Stimulated activated CD8-positive, alpha-beta memory T cell treated with anti-CD3 and anti-CD28 coated beads, Interleukin-7, amount 100 ng/mL, for 4 hours (primary cell): ENCODE data around the gene MAML2.

Source experiments
- DNase-seq, 2 donors: peaks; one replicate each; pipeline ENCODE4 v3.0.0-alpha.2; 2020; ENCODE audit warnings: low read depth in 2 of 2

The MAML2 gene

DNA sequence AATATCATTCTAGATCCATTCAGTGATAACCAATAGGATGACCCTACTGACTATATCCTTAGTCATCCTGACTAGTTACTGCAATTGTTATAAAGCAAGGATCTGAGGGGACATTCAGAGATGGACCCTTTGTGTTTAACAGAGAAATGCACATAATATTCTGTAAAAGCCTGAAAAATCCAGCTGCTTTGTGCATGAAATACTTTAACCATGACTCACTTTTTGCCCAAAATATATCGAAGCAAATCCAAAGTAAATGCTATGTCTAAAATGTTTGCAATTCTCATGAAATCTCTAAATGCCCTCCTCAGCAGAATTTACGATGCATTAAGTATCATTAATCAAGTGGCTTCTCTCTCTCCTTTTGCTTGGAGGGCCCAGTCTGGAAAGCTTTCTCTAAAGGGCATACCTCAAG is 240.3 kb downstream of the MAML2 start:
- no peak for DNase-seq

DNA sequence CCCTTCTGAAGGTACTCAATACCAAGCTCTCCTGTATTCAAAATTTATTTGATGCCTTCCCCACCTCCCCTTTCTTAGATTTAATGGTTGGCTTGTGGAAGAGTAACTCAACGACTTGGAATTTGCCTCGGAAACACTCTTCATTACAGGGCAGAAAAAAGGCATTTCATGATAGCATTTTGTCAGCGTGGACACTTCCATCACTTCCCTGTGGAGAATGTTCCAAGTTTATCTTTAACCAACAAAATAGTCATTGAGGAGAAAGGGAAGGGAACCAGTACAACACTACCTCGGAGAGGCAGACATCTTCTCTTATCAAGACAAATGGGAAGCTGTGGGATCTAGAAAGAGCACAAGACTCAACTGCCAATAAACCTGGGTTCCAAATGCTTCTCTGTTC is 241.8 kb downstream of the MAML2 start:
- DNase-seq: no peak

- no peak for DNase-seq
Measured at GRCh38 chr11:96098511-96099241, 244.3 kb downstream of the MAML2 start.

- no peak for DNase-seq
Measured at GRCh38 chr11:96097844-96098421, 245.1 kb downstream of the MAML2 start.

DNA sequence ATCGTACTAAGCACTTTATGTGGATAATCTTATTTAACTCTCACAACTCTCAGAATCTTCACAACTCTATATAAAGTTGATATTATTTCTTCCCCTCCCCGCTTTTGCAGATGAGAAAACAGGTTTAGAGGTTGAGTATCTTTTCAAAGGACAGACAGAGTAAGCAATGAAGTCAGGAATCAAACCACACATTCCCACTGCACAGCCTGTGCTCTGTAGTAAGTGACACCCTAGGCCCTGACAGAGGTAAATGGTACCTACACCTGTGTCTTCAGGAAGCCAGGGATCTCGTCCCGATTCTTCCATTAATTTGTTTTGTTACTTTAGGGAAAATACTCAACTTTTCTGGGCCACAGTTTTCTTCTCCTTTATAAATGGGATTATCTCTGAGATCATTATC is 246.6 kb downstream of the MAML2 start:
- no peak for DNase-seq

- DNase-seq: no peak
Measured at GRCh38 chr11:96095884-96096303, 247.1 kb downstream of the MAML2 start.

DNA sequence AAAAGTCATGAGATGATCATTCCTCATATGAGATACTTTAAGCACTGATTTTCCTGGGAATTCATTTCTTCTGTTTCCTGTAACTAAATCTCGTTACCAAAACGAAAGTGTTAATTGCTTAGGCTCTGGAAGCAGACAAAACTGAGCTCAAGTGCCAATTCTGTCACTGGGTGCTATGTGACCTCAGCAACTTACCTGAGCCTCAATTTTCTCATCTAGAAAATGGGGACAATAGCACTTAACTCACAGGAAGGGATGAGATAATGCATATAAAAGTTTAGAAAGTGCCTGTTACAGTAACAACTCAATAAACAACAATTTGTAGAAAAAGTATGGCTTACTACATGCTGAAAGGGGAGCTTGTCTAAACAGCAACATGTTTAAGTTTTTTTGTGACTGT is 248.8 kb downstream of the MAML2 start:
- DNase-seq: no peak

GRCh38 chr11:96092511-96092910 is 250.5 kb downstream of the MAML2 start:
- DNase-seq: no peak

DNA sequence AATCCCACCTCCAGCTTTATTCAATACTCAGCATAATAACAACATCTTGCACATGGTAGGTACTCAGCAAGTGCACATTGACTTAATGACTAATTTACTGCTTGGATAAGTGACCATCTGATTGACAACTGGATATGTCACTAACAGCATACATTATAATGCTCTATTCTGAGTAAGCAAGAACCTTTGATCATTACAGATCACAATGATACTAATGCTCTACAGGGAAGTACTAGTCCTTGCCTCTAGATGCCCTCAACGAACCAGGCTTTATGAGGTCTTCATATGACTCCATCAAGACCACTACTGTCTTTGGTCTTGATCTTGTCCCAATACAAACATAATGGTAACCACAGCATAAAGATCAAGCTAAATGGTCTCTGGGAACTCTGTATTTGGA is 251.5 kb downstream of the MAML2 start:
- no peak for DNase-seq

DNA sequence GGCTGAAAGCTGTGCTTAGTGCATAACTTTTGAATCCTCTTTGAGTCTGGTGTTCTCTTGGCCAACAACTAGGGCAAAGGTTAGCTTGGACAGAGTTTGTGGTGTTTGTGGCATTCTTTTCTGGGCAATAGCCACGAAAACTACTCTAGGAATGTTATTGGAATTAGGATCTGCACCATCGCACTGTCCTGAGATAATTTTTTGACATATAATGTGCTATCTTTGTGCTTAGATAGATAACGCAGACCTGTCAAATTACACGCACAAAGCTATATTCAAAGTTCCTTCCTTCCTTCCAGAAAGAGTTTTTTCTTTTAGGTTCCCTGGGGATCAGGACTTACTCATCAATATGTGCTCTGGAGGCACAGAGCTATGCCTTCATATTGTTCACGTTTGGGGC is 252.3 kb downstream of the MAML2 start:
- no peak for DNase-seq

DNA sequence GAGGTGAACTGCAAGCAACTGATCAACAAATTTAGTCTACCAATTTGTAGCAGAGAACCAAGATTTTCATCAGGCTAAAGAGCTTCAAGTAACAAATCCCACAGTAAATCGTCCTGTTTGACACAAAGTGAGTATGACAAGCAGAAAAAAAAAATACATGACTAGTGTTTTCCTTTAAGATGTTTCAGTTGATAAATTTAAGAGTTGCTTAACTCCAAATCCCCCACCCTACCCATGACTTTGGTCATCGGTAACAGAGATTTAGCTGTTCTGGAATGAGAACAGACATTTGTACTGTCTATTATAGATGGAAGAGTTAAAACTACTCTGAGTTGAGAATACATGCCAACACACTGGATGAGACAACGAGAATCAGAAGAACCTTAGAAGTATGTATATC is 254.1 kb downstream of the MAML2 start:
- no peak for DNase-seq

DNA sequence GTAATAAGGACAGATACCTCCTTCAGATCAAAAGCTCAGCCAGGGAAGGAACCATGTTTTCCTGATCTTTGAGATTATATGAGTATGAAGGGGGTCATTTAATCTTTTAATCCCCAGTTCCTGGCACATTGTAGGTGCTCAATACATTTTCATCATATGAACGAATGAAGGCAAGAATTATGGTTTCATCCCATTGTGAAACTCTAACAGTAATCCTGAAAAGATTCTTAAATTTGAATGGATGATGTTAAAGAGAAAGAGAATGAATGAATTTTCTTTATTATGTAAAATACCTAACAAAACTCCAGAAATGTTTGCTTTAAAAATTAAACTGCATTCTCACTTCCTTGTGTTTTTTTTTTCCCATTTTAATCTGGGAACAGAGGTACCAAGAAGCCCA is 256.9 kb downstream of the MAML2 start:
- DNase-seq: no peak

- DNase-seq: no peak
Measured at GRCh38 chr11:96085319-96085930, 257.6 kb downstream of the MAML2 start.

DNA sequence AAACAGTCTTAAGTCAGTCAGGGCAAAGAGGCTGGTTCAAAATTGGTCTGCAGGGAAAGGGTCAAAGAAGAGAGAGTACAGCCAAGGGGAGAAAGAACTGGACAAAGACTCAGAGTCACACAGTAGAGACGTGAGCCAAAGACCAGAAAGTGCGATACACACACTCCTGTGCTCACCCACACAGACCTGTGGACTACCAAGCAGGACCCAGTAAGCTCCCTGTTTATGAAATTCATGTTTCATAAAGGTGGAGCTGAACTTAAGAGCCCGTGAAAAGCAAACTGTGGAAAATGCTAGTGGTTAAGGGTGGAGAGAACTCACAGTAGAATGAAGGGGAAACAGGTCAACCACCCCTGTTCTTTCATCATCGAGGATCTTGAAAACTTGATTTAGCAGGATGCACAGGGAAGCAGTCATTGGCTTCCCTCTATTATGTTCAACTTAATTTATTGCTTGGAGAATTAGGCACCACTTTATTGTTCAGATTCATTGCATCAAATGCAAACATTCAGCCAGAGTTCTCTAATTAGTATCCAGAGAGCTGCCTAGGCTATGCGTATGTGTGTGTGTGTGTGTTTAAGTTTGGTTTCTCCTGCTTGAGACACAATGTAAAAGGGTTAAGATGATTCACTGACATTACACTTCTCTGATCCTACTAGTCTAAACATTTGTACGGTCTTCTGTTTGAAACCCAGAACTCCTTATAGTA is 258.2 kb downstream of the MAML2 start:
- DNase-seq: no peak

GRCh38 chr11:96082936-96083335 is 260.1 kb downstream of the MAML2 start:
- no peak for DNase-seq

- no peak for DNase-seq
Measured at GRCh38 chr11:96082002-96082899, 260.7 kb downstream of the MAML2 start.

DNA sequence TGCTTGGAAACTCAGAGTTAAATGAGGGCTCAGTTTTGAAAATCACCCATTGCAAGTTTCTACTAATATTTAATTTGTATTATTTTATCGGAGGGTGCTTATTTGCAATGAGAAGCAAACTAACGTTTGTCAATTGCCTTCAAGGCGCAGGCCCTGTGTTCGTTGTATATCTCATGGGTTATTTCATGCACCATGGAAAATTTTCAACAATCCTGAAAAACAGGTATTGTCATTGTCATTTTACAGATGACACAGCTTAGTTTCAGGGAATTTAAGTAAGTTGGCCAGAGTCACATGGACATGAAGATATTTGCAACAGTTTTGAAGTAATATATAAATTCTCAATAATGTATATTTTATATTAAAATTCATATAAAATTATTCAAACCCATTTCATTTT is 261.4 kb downstream of the MAML2 start:
- DNase-seq: no peak

DNA sequence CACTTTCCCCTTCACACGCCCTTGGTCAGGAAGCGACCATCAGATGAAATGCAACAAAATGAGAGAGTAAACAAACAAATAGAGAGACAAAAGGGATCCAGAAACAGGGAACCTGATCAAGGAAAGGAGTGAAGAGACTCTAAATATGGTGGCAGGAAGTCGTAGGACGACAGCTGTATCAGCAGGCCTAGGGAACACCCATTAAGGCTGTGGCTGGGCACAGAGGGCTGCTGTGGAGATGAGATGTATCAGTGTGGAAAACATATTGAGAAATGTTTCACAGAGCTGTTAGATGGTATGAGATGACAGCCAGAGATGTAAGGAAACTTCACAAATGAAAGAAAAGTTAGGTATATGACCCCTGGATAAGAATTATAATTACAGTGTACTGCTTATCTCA is 263.3 kb downstream of the MAML2 start:
- no peak for DNase-seq

DNA sequence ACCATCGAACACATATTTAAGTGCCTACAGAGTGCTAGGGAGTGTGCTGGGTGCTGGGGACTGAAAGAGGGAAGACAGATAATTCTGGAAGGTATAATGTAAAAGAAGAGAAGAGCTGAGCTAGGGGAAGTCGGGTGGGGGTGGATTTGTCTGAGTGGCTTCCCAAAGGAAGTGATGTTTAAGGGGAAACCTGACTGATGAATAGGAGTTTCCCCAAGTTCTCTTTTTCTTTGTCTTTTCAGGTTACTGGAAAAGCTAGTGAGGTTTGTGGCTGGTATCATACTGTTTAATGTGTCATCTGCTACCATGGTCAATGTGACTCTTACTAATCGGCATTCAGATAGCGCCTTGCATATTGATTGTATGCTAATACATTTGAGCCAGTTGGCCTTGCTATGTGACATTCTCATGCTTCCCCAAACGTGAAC is 267.4 kb downstream of the MAML2 start:
- DNase-seq: peak; percentile 15

DNA sequence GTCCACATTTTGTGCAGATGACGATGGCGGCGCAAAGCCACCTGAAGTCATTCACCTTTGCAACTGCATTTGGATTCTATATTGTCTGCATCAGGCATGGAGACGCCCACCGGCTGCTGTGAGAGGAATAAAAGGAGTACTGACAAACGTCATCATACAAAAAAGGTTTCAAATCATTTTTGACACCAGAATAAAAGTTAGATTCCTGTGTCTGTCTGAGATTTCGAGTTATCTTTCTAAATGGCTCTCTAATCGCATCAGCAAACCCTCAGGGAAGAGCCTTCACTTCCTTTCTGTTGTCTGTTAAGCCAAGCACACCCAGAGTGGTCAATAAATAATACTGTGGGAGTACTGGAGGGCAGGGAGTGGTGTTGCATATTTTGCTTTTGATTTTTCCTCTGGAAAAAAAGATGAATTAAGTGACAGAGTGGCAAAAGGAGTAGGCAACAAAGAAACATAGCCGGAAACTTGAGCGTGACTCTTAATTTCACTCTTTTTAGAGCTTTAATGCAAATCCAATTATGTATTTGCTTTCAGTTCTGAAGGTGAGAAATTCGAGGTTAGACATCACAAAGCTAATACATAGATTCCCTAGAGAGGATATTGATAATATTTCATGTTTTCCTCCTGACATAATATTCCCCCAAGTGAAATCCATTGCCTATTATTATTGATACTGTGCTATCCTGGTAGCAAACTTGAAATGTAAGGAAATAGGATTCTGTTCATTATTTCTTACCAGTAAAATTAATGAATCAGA is 268.3 kb downstream of the MAML2 start:
- no peak for DNase-seq

- no peak for DNase-seq
Measured at GRCh38 chr11:96073536-96073935, 269.5 kb downstream of the MAML2 start.
